Measurements from ENCODE around the gene OR2V1. TPM values are rescaled to one million over a fixed set of nuclear protein-coding genes. Genes with fewer than 3 reads are reported as not detected.

The OR2V1 gene
- total RNA-seq, 1 donor from 2014 or later: not detected

DNA sequence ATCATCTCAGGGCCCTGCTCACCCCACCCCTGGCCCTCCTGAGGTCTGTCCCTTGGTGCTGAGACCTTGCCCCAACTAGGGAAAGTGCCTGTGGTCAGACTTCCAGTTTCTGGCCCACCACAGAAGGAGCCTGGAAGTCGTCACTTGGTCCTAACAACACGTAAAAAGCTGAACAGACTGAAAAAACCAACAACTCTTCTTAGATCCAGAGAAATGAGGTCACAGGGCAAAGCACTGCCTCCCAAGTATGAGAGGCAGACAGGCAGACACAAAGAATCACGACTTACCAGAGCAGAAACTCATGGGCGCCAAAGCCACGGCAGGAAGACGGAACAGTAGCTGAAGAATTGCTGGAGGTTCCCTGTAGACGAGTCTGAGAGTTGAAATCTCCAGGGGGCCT, 38.5 kb downstream of the OR2V1 start:
- H3K4me3 Mint-ChIP-seq: no peak overlapping the region
- no peaks in the 10 kb centered on the region for H3K9me3 Mint-ChIP-seq
- TF ChIP-seq, protein P1, sequence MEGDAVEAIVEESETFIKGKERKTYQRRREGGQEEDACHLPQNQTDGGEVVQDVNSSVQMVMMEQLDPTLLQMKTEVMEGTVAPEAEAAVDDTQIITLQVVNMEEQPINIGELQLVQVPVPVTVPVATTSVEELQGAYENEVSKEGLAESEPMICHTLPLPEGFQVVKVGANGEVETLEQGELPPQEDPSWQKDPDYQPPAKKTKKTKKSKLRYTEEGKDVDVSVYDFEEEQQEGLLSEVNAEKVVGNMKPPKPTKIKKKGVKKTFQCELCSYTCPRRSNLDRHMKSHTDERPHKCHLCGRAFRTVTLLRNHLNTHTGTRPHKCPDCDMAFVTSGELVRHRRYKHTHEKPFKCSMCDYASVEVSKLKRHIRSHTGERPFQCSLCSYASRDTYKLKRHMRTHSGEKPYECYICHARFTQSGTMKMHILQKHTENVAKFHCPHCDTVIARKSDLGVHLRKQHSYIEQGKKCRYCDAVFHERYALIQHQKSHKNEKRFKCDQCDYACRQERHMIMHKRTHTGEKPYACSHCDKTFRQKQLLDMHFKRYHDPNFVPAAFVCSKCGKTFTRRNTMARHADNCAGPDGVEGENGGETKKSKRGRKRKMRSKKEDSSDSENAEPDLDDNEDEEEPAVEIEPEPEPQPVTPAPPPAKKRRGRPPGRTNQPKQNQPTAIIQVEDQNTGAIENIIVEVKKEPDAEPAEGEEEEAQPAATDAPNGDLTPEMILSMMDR (conservative IDR thresholded peaks at IDR 0.05): no peak
- no peaks in the 10 kb centered on the region for H3K36me3 Mint-ChIP-seq
- no peaks in the 10 kb centered on the region for H3K4me1 Mint-ChIP-seq (ENCODE audit: unreplicated experiment)
- no peak for DNase-seq (ENCODE audit: extremely low spot score, unreplicated experiment)
- H3K27me3 Mint-ChIP-seq: peaks cover 31% of the 10 kb centered on the region
- no peak overlapping the region for H3K27ac Mint-ChIP-seq

DNA sequence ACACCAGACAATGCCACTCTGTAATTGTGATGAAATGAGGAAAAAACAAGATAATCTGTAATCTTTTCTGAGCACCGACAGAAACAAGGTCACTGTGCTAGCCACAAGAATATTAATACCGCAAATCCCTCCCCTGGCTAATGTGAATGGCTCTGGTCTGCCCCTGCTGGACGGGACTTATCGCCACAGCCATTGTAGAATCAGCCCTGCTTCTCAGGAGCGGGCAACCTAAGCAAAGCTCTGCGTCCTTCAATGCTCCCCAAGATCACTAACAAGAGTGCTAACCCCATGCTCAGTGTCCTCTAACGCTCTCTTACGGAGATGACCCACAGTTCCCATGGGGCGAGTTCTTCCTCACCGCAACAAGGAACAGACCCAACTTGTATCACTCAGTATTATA, 42.7 kb downstream of the OR2V1 start:
- Mint-ChIP-seq H3K9me3 (no peaks in the 10 kb centered on the region), H3K36me3 (no peaks in the 10 kb centered on the region), H3K4me3 (no peak overlapping the region), H3K4me1 (ENCODE audit: unreplicated experiment) (no peaks in the 10 kb centered on the region), H3K27me3 (peaks cover 57% of the 10 kb centered on the region), H3K27ac (no peak overlapping the region)
- DNase-seq (ENCODE audit: extremely low spot score, unreplicated experiment): no peak
- TF ChIP-seq, protein P1 (conservative IDR thresholded peaks at IDR 0.05): peak; percentile 68

DNA sequence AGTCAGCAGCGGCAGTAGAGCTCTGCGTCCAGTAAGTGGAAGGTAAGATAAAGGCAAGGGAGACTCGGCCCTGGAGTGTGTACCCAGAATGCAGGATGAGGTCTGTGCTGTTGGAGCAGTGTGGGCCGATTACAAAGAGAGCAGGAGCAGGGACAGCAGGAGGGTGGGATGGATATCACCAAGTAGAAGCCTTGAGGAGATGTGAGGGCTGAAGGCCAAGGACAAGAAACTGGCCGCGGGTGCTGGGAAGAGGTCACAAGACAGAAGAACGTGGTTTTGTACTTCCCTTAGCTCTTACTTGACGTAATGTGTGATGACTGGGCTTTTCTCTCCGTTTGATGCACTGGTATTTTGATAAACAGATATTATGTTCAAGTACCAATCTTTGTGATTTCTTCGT, 43.7 kb downstream of the OR2V1 start:
- no peaks in the 10 kb centered on the region for H3K9me3 Mint-ChIP-seq
- TF ChIP-seq, protein P1 (conservative IDR thresholded peaks at IDR 0.05): no peak
- H3K27me3 Mint-ChIP-seq: peaks cover 63% of the 10 kb centered on the region
- H3K27ac Mint-ChIP-seq: no peak overlapping the region
- H3K4me3 Mint-ChIP-seq: no peak overlapping the region
- H3K36me3 Mint-ChIP-seq: no peaks in the 10 kb centered on the region
- H3K4me1 Mint-ChIP-seq (ENCODE audit: unreplicated experiment): no peaks in the 10 kb centered on the region
- DNase-seq (ENCODE audit: extremely low spot score, unreplicated experiment): no peak

DNA sequence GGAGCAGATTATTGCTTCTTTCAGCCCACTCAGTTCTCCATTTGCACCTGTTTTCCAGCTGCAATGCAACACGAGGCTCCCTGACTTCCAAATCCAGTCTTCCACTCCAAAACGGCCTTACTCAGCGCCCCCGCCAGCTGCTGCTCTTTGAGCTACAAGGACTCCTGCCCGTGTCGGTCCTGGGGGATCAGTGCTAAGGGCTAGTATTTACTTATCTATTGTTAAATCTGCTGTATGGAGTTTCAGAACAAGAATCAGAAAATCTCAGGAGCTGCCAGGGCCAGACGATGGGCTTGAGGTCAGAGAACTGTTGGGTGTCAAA, 44.1 kb downstream of the OR2V1 start:
- TF ChIP-seq, protein P1 (conservative IDR thresholded peaks at IDR 0.05): no peak
- Mint-ChIP-seq H3K9me3 (no peaks in the 10 kb centered on the region), H3K27me3 (peaks cover 66% of the 10 kb centered on the region), H3K4me1 (ENCODE audit: unreplicated experiment) (no peaks in the 10 kb centered on the region), H3K4me3 (no peak overlapping the region), H3K27ac (no peak overlapping the region), H3K36me3 (no peaks in the 10 kb centered on the region)
- no peak for DNase-seq (ENCODE audit: extremely low spot score, unreplicated experiment)

DNA sequence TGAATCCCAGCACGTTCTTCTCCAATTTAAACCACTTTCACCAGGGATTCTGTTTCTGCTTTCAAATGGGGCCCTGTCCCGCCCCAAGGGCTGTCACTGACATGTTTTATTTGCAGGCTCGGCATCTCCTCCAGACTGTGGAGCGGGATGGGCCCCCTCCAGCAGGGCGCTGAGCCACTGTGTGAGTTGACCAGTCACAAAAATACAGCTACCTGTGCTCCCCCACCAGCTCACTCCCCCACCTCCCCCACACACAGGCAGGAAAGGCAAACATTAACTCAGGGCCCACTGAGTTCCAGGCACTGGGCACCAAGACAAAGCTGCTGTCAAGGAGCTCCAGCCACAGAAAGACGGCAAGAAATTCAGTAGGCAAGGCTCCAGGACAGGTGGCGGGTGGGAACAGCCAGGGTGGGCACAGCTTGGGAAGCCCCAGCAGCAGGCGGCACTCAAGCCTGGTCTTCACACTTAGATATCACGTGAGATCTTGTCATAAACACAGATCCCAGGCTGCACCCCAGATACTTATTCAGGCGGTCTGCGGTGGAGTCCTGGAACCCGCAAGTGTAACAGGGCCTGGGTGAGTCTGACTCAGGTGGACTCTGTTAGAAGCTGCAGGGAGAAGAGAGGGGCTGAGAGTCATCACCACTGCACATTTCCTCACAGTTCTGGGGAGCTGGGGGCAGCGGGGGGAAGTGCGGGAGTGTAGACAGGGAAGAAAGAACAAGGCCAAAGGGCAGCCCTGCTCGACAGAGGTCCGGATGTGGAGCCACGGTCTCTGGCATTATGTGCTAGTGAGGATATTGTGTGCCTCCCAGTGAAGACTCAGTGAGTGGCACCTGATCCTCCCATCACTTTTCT, 44.7 kb downstream of the OR2V1 start:
- H3K4me1 Mint-ChIP-seq (ENCODE audit: unreplicated experiment): no peaks in the 10 kb centered on the region
- H3K4me3 Mint-ChIP-seq: no peak overlapping the region
- peaks cover 72% of the 10 kb centered on the region for H3K27me3 Mint-ChIP-seq
- no peak for DNase-seq (ENCODE audit: extremely low spot score, unreplicated experiment)
- H3K9me3 Mint-ChIP-seq: no peaks in the 10 kb centered on the region
- H3K36me3 Mint-ChIP-seq: no peaks in the 10 kb centered on the region
- TF ChIP-seq, protein P1 (conservative IDR thresholded peaks at IDR 0.05): no peak
- H3K27ac Mint-ChIP-seq: no peak overlapping the region

Measured in type B pancreatic cell (in vitro differentiated cells).